BJ (cell line): ENCODE data around the gene ZNF277. TPM values are rescaled to one million over a fixed set of nuclear protein-coding genes. Genes with fewer than 3 reads are reported as not detected.

Source experiments
- CTCF ChIA-PET: fragments of 350-600 bp; formaldehyde crosslinking; extraction: SDS; loops from one replicate; lab custom pipeline; 2021; ENCODE audit warnings: antibody characterized with exemption, inconsistent platforms; lab: Yijun Ruan, JAX
- POLR2A ChIA-PET: fragments of 300-600 bp; sonication (Branson Sonifier 250); formaldehyde crosslinking; extraction: SDS; loops from one replicate; lab custom pipeline; 2021; ENCODE audit warnings: antibody characterized with exemption; lab: Charles Lee
- DNase-seq: peaks from one replicate; pipeline ENCODE4 v3.0.0-alpha.2; 2011; ENCODE audit warnings: low read depth
- H3K27me3 ChIP-seq: 2 replicates; pipeline ENCODE4 v1.6.0; 2011; ENCODE audit warnings: low read length; ENCODE audit not compliant: control insufficient read depth, insufficient read depth
- H3K36me3 ChIP-seq: 2 replicates; pipeline ENCODE4 v1.5.1; 2011; ENCODE audit warnings: low read length; ENCODE audit not compliant: control insufficient read depth, insufficient read depth
- H3K4me3 ChIP-seq: 2 replicates; pipeline ENCODE4 v1.5.1; 2011; ENCODE audit warnings: low read depth, mild to moderate bottlenecking, control low read depth, low read length
- CTCF ChIP-seq: IDR thresholded peaks from 2 replicates; pipeline ENCODE4 v1.5.1; 2011; ENCODE audit warnings: low read depth, mild to moderate bottlenecking, control low read depth, inconsistent platforms, low read length, moderate library complexity; ENCODE audit not compliant: insufficient read depth
- polyA plus RNA-seq: library from polyadenylated mRNA; depleted of rRNA; stranded (reverse); fragments of >200 nt; gene quantifications from 2 replicates; pipeline ENCODE4 v1.2.3, GENCODE V29; 2011

The ZNF277 gene
- polyA plus RNA-seq, 1 experiment: 10.0 TPM

GRCh38 chr7:112286250-112287086 lies 80.0 kb downstream of the ZNF277 start:
- Histone ChIP-seq H3K4me3 (no peak overlapping the region), H3K36me3 (no peaks in the 10 kb centered on the region), H3K27me3 (no peaks in the 10 kb centered on the region)
- ChIA-PET POLR2A (no interaction called here), CTCF (no interaction called here)
- no peak for DNase-seq
- TF ChIP-seq CTCF: no peak

GRCh38 chr7:112288301-112288700 lies 81.8 kb downstream of the ZNF277 start:
- POLR2A ChIA-PET: no interaction called here
- TF ChIP-seq CTCF: no peak
- Histone ChIP-seq H3K27me3 (no peaks in the 10 kb centered on the region), H3K4me3 (no peak overlapping the region), H3K36me3 (no peaks in the 10 kb centered on the region)
- DNase-seq: no peak
- CTCF ChIA-PET: no interaction called here

GRCh38 chr7:112290065-112290464 lies 83.6 kb downstream of the ZNF277 start:
- H3K36me3 ChIP-seq: no peaks in the 10 kb centered on the region
- no peak for TF ChIP-seq CTCF
- H3K27me3 ChIP-seq: no peaks in the 10 kb centered on the region
- ChIA-PET CTCF (no interaction called here), POLR2A (no interaction called here)
- DNase-seq: no peak
- no peak overlapping the region for H3K4me3 ChIP-seq

- CTCF ChIA-PET: no interaction called here
- POLR2A ChIA-PET: no interaction called here
- Histone ChIP-seq H3K4me3 (no peak overlapping the region), H3K27me3 (no peaks in the 10 kb centered on the region), H3K36me3 (no peaks in the 10 kb centered on the region)
- no peak for DNase-seq
- TF ChIP-seq CTCF: no peak
Measured at GRCh38 chr7:112292162-112292561, 85.7 kb downstream of the ZNF277 start.

- DNase-seq: no peak
- H3K27me3 ChIP-seq: no peaks in the 10 kb centered on the region
- no peaks in the 10 kb centered on the region for H3K36me3 ChIP-seq
- no peak overlapping the region for H3K4me3 ChIP-seq
- TF ChIP-seq CTCF: no peak
- CTCF ChIA-PET: no interaction called here
- POLR2A ChIA-PET: no interaction called here
Measured at GRCh38 chr7:112293416-112293815, 86.9 kb downstream of the ZNF277 start.
